HL-60 (cell line): ENCODE measurements around the gene EPS15.
"Not testable (repeated sequence)": the region's sequence is repeated elsewhere in the genome, so short reads cannot be mapped to it uniquely, and the experiment has no call there.

Experiments used
- DNase-seq, 2 experiments: peaks; one replicate each; pipeline ENCODE4 v3.0.0-alpha.2; 2010 to 2020; ENCODE audit warnings: low read depth in 1 of 2, low spot score in 1 of 2
- H3K27ac ChIP-seq: fragments of 250-450 bp; sonication (Bioruptor Pico); replicated peaks from 2 replicates; pipeline ENCODE4 v1.5.1; 2020; ENCODE audit warnings: mild to moderate bottlenecking, moderate library complexity
- H3K27me3 ChIP-seq: fragments of 250-450 bp; sonication (Bioruptor Pico); 2 replicates; pipeline ENCODE4 v1.5.1; 2021; ENCODE audit warnings: mild to moderate bottlenecking, moderate library complexity; ENCODE audit not compliant: insufficient read depth, poor library complexity, severe bottlenecking
- H3K4me3 ChIP-seq: replicated peaks from 2 replicates; pipeline ENCODE4 v1.5.1; 2011; ENCODE audit warnings: mild to moderate bottlenecking, control low read depth, low read length; ENCODE audit not compliant: insufficient read depth
- GABPA ChIP-seq: IDR thresholded peaks from 2 replicates; pipeline ENCODE4 v1.6.1; 2012; ENCODE audit warnings: low read depth
- POLR2AphosphoS5 ChIP-seq: IDR thresholded peaks from 2 replicates; pipeline ENCODE4 v1.6.1; 2012; ENCODE audit warnings: low read depth
- SPI1 ChIP-seq: IDR thresholded peaks from 2 replicates; pipeline ENCODE4 v1.6.1; 2012; ENCODE audit warnings: low read depth, mild to moderate bottlenecking, borderline replicate concordance
- TF ChIP-seq, protein P1 (sequence below): IDR thresholded peaks from 2 replicates; pipeline ENCODE4 v1.6.1; 2012; ENCODE audit warnings: low read depth; ENCODE audit not compliant: insufficient replicate concordance
- TF ChIP-seq, protein P2 (sequence below): IDR thresholded peaks from one replicate; pipeline ENCODE4 v1.5.1; 2011; ENCODE audit warnings: low read length, control low read depth, inconsistent platforms; ENCODE audit not compliant: insufficient read depth

Gene EPS15

DNA sequence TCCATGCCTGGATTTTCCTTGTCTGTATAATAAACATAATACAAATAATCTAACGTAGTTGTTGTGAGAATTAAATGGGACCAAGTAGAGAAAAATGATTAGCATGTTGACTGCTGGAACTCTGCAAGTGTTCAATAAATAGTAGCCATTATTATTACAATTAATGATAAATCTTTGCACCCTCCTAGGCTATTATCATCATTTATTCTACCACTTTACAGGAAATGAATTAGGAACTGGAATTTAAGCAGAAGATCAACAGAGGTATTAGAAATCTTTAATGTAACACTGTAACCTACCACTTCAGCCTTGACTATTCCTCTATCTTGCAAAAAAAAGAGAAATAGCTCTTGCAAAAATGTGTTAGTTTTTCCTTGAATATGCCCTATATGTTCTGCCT lies 126.8 kb downstream of the EPS15 start:
- Histone ChIP-seq H3K27me3 (no peaks in the 10 kb centered on the region), H3K27ac (no peak overlapping the region), H3K4me3 (no peak overlapping the region)
- TF ChIP-seq, protein P1, sequence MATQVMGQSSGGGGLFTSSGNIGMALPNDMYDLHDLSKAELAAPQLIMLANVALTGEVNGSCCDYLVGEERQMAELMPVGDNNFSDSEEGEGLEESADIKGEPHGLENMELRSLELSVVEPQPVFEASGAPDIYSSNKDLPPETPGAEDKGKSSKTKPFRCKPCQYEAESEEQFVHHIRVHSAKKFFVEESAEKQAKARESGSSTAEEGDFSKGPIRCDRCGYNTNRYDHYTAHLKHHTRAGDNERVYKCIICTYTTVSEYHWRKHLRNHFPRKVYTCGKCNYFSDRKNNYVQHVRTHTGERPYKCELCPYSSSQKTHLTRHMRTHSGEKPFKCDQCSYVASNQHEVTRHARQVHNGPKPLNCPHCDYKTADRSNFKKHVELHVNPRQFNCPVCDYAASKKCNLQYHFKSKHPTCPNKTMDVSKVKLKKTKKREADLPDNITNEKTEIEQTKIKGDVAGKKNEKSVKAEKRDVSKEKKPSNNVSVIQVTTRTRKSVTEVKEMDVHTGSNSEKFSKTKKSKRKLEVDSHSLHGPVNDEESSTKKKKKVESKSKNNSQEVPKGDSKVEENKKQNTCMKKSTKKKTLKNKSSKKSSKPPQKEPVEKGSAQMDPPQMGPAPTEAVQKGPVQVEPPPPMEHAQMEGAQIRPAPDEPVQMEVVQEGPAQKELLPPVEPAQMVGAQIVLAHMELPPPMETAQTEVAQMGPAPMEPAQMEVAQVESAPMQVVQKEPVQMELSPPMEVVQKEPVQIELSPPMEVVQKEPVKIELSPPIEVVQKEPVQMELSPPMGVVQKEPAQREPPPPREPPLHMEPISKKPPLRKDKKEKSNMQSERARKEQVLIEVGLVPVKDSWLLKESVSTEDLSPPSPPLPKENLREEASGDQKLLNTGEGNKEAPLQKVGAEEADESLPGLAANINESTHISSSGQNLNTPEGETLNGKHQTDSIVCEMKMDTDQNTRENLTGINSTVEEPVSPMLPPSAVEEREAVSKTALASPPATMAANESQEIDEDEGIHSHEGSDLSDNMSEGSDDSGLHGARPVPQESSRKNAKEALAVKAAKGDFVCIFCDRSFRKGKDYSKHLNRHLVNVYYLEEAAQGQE, result no peak
- TF ChIP-seq POLR2AphosphoS5 (no peak), SPI1 (no peak), GABPA (no peak)
- TF ChIP-seq, protein P2, sequence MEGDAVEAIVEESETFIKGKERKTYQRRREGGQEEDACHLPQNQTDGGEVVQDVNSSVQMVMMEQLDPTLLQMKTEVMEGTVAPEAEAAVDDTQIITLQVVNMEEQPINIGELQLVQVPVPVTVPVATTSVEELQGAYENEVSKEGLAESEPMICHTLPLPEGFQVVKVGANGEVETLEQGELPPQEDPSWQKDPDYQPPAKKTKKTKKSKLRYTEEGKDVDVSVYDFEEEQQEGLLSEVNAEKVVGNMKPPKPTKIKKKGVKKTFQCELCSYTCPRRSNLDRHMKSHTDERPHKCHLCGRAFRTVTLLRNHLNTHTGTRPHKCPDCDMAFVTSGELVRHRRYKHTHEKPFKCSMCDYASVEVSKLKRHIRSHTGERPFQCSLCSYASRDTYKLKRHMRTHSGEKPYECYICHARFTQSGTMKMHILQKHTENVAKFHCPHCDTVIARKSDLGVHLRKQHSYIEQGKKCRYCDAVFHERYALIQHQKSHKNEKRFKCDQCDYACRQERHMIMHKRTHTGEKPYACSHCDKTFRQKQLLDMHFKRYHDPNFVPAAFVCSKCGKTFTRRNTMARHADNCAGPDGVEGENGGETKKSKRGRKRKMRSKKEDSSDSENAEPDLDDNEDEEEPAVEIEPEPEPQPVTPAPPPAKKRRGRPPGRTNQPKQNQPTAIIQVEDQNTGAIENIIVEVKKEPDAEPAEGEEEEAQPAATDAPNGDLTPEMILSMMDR, result no peak
- DNase-seq, result no peak

DNA sequence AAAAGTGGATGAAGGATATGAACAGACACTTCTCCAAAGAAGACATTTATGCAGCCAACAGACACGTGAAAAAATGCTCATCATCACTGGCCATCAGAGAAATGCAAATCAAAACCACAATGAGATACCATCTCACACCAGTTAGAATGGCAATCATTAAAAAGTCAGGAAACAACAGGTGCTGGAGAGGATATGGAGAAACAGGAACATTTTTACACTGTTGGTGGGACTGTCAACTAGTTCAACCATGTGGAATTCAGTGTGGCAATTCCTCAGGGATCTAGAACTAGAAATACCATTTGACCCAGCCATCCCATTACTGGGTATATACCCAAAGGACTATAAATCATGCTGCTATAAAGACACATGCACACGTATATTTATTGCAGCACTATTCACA lies 128.4 kb downstream of the EPS15 start:
- not testable (repeated sequence) for H3K27me3 ChIP-seq, DNase-seq, H3K27ac ChIP-seq, H3K4me3 ChIP-seq

DNA sequence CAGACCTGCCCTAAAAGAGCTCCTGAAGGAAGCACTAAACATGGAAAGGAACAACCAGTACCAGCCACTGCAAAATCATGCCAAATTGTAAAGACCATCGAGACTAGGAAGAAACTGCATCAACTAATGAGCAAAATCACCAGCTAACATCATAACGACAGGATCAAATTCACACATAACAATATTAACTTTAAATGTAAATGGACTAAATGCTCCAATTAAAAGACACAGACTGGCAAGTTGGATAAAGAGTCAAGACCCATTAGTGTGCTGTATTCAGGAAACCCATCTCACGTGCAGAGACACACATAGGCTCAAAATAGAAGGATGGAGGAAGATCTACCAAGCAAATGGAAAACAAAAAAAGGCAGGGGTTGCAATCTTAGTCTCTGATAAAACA lies 131.8 kb downstream of the EPS15 start:
- not testable (repeated sequence) for DNase-seq, H3K27me3 ChIP-seq, H3K4me3 ChIP-seq, H3K27ac ChIP-seq

DNA sequence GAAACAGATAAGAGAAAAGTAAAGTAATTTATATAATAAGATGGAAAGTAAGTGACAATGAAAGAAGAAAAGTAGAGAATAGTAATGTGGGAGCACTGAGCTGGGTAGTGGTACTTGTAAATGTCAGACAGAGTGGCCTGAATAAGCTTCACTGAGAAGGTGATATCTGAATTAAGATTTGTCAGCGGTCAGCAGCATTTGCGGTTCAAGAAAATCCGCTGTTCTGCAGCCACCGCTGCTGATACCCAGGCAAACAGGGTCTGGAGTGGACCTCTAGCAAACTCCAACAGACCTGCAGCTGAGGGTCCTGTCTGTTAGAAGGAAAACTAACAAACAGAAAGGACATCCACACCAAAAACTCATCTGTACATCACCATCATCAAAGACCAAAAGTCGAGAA lies 132.8 kb downstream of the EPS15 start:
- not testable (repeated sequence) for H3K4me3 ChIP-seq, H3K27ac ChIP-seq, H3K27me3 ChIP-seq, DNase-seq

GRCh38 chr1:51385776-51386175 lies 133.3 kb downstream of the EPS15 start:
- Histone ChIP-seq H3K27me3 (no peaks in the 10 kb centered on the region), H3K4me3 (no peak overlapping the region), H3K27ac (no peak overlapping the region)
- no peak for TF ChIP-seq SPI1
- TF ChIP-seq POLR2AphosphoS5, result no peak
- TF ChIP-seq, protein P2, result no peak
- TF ChIP-seq GABPA, result no peak
- TF ChIP-seq, protein P1, result no peak
- DNase-seq, result no peak
